GM18909 (cell line): ENCODE results near the gene LAX1.
"Not testable (repeated sequence)": the region's sequence is repeated elsewhere in the genome, so short reads cannot be mapped to it uniquely, and the experiment has no call there.

Experiments used
- ATAC-seq: cut with Tn5 transposase; IDR thresholded peaks from one replicate; pipeline ENCODE4 v1.9.1; 2021; ENCODE audit warnings: mild to moderate bottlenecking; ENCODE audit not compliant: unreplicated experiment, poor library complexity

Gene LAX1

GRCh38 chr1:203765029-203765837, at the start of gene LAX1:
TSS of gene LAX1 (plus strand) at chr1:203765183. CDS start at chr1:203765566, 383 bp downstream.
- peak; percentile 83 for ATAC-seq

- no peak for ATAC-seq
These were observed 47.9 kb upstream of the LAX1 start for GRCh38 chr1:203717120-203717519.

GRCh38 chr1:203720242-203720641, 44.7 kb upstream of the LAX1 start:
- no peak for ATAC-seq

- ATAC-seq, result no peak
These were observed 42.1 kb upstream of the LAX1 start for GRCh38 chr1:203722909-203723308.

- no peak for ATAC-seq
These were observed 38.5 kb upstream of the LAX1 start for GRCh38 chr1:203726417-203726867.

DNA sequence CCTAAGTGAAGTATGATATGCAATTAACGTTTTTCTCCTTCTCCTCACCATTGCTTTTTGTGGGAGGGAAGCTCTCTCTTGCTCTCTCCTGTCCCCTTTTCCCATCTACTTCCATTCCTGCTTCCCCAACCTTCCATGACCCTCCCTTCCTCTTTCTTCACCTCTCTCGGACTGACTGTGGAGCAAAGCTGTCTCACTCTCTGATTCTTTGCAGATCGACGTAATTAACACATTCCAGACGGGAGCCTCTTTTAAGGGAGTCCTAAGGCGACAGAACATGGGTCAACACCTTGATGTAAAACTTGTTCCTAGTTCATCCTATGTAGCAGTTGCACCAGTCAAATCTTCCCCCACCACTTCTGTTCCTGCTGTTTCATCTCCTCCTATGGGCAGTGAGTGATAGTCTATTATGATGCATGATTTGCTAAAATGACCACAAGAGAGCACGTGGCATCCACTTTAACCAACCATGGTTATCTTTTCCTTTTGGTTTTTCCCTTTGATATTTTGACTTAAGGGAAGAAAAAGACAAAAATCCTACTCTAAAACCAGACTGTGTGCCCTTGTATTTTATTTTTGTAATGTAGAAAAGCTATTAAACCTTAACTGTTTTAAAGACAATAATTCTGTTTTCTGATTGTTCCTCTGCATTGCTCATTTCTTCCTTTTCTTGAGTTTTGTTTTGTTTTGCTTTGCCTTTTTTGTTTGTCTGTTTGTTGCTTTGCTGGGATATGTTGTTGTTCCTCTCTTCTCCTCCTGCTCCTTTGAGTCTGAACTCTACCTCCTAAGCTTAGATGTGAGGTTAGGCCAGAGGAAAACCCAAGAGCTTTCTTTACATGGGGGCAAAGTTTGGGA, 31.7 kb upstream of the LAX1 start:
- no peak for ATAC-seq

DNA sequence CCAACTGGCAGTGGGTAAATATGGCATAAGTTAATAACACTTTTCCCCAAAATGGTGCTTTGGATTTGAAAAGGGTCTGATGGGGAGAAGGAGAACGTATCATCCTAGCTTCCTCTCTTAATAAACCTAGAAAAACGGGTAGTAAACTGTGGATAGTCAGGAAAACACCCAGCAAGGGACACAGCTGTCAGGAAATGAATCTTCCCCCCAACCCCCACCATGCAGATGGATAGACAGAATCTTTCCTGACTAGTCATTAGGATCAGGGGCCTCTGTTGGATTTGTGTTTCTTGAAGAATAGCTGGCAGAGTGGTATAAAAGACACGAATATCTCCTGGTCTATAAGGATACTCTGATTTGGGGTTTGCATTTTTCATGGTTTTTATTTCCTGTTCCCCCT, 22.5 kb upstream of the LAX1 start:
- ATAC-seq, result no peak

DNA sequence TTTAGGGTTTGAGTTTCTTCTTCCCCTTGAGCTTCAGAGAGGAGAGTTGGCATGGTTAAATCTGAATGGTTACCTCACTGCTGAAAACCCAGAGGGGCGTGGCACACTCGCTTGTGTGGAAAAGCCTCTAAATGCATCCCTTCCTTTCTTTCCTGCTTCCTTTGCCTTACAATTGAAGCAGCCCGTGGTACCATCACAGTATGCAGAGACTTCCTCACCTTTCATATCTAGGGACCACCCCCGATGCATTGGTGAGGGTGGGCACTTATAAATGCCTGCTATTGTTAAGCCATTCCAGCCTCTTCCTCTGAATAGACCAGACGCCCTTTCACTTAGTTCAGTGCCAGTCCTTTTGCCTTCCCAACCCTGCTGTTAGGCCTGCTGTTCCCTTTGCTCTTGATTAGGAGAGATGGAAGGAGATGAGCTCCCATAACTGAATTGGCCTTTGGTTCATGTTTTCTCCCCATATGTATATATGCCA, 21.9 kb upstream of the LAX1 start:
- ATAC-seq, result no peak

- no peak for ATAC-seq
These were observed 20.7 kb upstream of the LAX1 start for GRCh38 chr1:203744075-203744972.

DNA sequence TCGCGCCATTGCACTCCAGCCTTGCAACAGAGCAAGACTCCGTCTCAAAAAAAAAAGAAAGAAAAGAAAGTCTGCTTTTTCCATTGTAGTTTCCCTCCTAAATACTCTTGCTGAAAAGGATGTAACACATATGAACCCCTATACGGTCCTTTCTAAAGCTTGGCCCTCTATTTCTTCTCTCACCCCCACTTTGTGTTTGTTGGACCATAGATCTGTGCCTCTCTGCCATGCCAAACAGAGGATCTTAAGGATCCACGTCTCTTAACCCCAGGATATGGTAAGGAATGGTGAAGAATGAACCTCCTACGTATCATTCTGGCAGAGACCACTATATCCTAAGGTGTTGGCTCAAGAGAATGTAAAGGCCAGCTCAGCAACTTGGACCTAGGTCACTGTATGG, 18.7 kb upstream of the LAX1 start:
- no peak for ATAC-seq

GRCh38 chr1:203751051-203751450, 13.9 kb upstream of the LAX1 start:
- no peak for ATAC-seq

DNA sequence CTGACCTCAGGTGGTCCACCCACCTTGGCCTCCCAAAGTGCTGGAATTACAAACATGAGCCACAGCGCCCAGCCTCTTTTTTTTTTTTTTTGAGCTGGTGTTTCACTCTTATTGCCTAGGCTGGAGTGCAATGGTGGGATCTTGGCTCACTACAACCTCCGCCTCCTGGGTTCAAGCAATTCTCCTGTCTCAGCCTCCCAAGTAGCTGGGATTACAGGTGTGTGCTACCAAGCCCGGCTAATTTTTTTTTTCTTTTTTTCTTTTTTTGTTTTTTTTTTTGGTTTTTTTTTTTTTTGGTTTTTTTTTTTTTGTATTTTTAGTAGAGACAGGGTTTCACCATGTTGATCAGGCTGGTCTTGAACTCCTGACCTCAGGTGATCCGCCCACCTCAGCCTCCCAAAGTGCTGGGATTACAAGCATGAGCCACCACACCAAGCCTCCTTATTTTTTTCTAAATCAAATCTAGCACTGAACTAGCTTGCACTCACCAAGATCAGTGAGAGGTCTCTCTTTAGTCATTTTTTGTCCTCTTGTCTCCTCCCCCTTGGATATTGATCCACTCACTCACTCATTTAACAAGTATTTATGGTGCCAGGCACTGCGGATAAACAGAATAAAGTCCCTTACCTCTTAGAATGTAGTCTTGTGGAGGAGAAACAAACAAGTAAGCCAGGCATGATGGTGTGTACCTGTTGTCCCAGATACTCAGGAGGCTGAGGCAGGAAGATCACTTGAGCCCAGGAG, 13.2 kb upstream of the LAX1 start:
- not testable (repeated sequence) for ATAC-seq

DNA sequence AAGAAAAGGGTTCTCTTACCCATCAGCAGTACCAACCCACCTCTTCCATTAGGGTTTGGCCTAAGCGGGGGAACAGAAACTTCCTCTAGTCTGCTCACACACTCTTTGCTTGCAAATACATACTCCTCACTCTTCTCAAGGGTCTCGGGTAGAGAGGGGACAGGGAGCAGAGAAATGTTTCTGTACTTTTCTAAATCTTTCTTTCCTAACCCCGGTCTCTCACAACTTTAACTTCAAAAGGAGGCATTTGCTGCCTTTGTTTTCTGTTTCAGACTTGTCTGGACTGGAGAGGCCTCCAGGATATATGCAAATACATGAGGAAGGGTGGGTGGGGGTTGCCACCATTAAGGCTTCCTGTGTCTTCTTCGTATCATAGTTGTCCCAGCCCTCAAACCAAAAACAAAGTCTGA, 10.5 kb upstream of the LAX1 start:
- peak; percentile 80 for ATAC-seq

DNA sequence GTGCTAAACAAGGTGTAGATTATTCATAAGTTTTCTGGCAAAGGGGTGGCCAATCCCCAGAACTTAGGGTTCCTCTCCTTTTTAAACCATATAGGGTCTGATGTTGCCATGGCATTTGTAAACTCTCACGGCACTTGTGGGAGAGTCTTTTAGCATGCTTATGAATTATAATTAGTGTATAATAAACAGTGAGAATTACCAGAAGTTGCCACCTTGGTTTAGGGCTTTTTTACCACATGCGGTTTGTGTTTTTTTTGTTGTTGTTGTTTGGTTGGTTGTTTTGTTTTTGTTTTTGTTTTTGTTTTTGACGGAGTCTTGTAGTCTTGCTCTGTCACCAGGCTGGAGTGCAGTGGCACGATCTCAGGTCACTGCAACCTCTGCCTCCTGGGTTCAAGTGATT, 8.9 kb upstream of the LAX1 start:
- ATAC-seq, result no peak

DNA sequence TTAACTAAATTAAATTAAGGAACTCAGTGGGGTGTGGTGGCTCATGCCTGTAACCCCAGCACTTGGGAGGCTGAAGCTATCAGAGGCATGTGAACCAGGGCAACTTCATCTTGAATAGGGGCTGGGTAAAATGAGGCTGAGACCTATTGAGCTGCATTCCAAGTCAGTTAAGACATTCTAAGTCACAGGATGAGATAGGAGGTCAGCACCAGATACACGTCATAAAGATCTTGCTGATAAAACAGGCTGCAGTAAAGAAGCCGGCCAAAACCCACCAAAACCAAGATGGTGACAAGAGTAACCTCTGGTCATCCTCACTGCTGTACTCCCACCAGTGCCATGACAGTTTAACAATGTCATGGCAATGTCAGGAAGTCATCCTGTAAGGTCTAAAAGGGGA, 6.2 kb upstream of the LAX1 start:
- not testable (repeated sequence) for ATAC-seq

GRCh38 chr1:203760506-203760905, 4.5 kb upstream of the LAX1 start:
- ATAC-seq, result no peak

- not testable (repeated sequence) for ATAC-seq
These were observed 3.0 kb upstream of the LAX1 start for GRCh38 chr1:203761958-203762357.

GRCh38 chr1:203763505-203763904, 1.5 kb upstream of the LAX1 start:
- no peak for ATAC-seq
